Left lung (tissue), 10 donors: ENCODE results near the gene USP49. TPM values are rescaled to one million over a fixed set of nuclear protein-coding genes. Genes with fewer than 3 reads are reported as not detected.

Source experiments
- ATAC-seq: fragments of 200-7000 bp; cut with Tn5 transposase; one replicate; pipeline ENCODE4 v1.9.1; 2020; ENCODE audit warnings: moderate library complexity
- DNase-seq, 4 donors: peaks; one replicate each; pipeline ENCODE4 v3.0.0-alpha.2; 2013 to 2020
- H3K27ac ChIP-seq, 2 donors: fragments of 200-600 bp; sonication (generic) in 1 of 2; one replicate each; pipeline versions ENCODE4 v1.5.0 to v1.8.0; 2020 to 2021
- H3K27me3 ChIP-seq, 2 donors: fragments of 200-600 bp; sonication (generic) in 1 of 2; one replicate each; pipeline versions ENCODE4 v1.5.0 to v1.8.0; 2020 to 2021
- H3K36me3 ChIP-seq, 2 donors: fragments of 200-600 bp; sonication (generic) in 1 of 2; one replicate each; pipeline versions ENCODE4 v1.5.0 to v1.8.0; 2020 to 2021
- H3K4me1 ChIP-seq, 2 donors: fragments of 200-600 bp; one replicate each; pipeline ENCODE4 v1.8.0; 2021
- H3K4me3 ChIP-seq, 2 donors: fragments of 200-600 bp; sonication (generic) in 1 of 2; one replicate each; pipeline versions ENCODE4 v1.5.0 to v1.8.0; 2020 to 2021; ENCODE audit warnings: mild to moderate bottlenecking in 1 of 2
- H3K9me3 ChIP-seq, 2 donors: fragments of 200-600 bp; sonication (generic) in 1 of 2; one replicate each; pipeline versions ENCODE4 v1.5.0 to v1.8.0; 2020 to 2021
- CTCF ChIP-seq, 2 donors: fragments of 200-600 bp; sonication (generic) in 1 of 2; IDR thresholded peaks; one replicate each; pipeline versions ENCODE4 v1.5.0 to v1.8.0; 2021; ENCODE audit warnings: antibody characterized with exemption in 2 of 2
- intact Hi-C, 2 donors: fragments of 100-400 bp; cut with DNase I; formaldehyde crosslinking; loops; one replicate each; pipeline versions ENCODE4 v1.11.2 to v1.14.2; 2022
- polyA plus RNA-seq, 6 donors: library from polyadenylated mRNA; unstranded; fragments of 120-200 nt; gene quantifications; one replicate each; pipeline ENCODE4 v1.2.1, GENCODE V29; 2013; ENCODE audit not compliant: insufficient read length in 6 of 6
- total RNA-seq, 2 donors: library from RNA; stranded (reverse); fragmentation: NEBNext Ultra II Directional; extraction: Animal tissue kit (Norgen Biotek cat#: 25700); gene quantifications; one replicate each; pipeline ENCODE4 v1.2.1, GENCODE V29; 2021
- donor health status: DM: no; HTN: yes; CAD: no.
- donor health status: DM: no; HTN: no; CAD: no.

Gene USP49
- total and polyA plus RNA-seq, 8 donors: 3.8 to 16.4 (median 13.2) TPM

- Histone ChIP-seq H3K4me1 (peaks cover 0 to 14% of the 10 kb centered on the region in 2 donors), H3K27ac (peak overlapping the region in 1 of 2 donors; percentile 18), H3K27me3 (no peaks in the 10 kb centered on the region), H3K9me3 (no peaks in the 10 kb centered on the region), H3K36me3 (peaks cover 0 to 23% of the 10 kb centered on the region in 2 donors), H3K4me3 (no peak overlapping the region)
- DNase-seq (no peak), ATAC-seq (no peak)
- no peak for TF ChIP-seq CTCF (IDR thresholded peaks at IDR 0.05)
- intact Hi-C loops: no loop called here
These were observed 5.7 kb upstream of the USP49 start for GRCh38 chr6:41900861-41901260.

DNA sequence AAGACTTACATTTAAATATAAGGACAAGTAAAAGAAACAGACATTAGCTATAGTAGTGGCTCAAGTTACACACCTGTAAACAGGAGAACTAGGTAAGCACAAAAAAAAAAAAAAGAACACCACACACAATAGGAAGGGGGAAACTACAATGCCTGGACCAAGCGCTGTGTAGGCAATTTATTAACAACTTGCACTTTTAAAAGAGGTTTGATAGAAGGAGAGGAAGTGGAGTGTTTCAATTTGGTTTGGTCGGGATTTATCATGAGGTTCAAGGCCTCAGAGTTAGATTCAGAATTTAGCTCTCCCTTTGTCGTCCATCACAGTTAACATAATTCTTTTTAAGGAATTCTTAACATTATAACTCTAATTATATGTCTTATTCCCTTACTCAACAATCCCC lies 1.1 kb upstream of the USP49 start:
- DNase-seq: no peak
- ATAC-seq: no peak
- no peaks in the 10 kb centered on the region for H3K9me3 ChIP-seq
- H3K27me3 ChIP-seq: no peaks in the 10 kb centered on the region
- H3K4me3 ChIP-seq: peak overlapping the region; percentile 56 to 57
- H3K36me3 ChIP-seq: no peaks in the 10 kb centered on the region
- intact Hi-C loops: no loop called here
- H3K4me1 ChIP-seq: peaks cover 4 to 22% of the 10 kb centered on the region in 2 donors
- peak overlapping the region; percentile 45 to 81 for H3K27ac ChIP-seq
- no peak for TF ChIP-seq CTCF (IDR thresholded peaks at IDR 0.05)

DNA sequence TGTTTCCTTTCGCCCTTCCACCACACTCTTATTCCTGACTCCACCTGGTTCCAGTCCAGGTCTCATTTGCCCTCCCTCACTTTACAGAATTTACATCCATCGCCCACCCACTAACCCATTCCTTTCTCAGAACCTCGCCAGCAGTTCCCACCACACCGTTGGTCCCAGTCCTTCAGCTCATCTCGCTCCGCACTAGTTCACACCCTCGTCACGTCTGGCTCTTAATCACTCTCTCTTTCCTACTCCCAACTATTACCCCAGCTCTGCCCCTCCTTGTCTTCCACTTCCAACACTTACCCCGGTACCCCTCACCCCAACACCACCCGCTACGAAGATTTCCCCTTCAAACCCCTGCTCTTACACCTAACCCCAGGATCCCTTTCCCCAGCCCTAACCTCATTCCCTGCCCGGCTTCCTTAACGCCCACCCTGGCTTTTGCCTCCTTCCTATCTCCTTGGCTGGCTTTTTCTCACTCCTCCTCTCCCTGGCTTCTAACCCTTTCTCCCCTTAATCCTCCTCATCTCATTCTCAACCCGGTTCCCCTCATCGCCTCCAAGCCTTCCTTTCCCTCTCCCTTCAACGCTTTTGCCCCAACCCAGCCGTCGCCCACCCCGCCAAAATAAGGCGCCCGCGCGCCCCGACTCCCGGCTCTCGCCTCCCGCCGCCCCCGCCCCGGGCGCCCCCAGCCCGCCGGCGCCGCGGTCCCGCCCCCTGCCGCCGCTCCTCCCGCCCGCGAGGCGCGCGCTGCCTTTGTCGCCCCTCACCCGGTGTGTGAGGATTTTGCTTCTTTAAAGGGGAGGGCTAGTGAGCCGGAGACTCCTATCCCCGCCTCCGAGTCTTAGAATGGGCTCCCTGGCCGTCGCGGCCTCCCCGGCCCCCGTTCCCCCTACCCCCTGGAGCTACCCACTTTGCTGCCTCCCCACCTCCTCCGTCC lies 542 bp downstream of the USP49 start:
- TF ChIP-seq CTCF (IDR thresholded peaks at IDR 0.05): no peak
- DNase-seq: peak in 2 of 4 donors; percentile 15 to 84
- Histone ChIP-seq H3K36me3 (no peaks in the 10 kb centered on the region), H3K27me3 (no peaks in the 10 kb centered on the region), H3K4me3 (peak overlapping the region; percentile 56 to 57), H3K9me3 (no peaks in the 10 kb centered on the region), H3K27ac (peak overlapping the region in 1 of 2 donors; percentile 81), H3K4me1 (peaks cover 4 to 19% of the 10 kb centered on the region in 2 donors)
- peak; percentile 67 for ATAC-seq
- intact Hi-C loops: no loop called here

- TF ChIP-seq CTCF (IDR thresholded peaks at IDR 0.05): no peak
- Histone ChIP-seq H3K36me3 (no peaks in the 10 kb centered on the region), H3K27ac (no peak overlapping the region), H3K27me3 (no peaks in the 10 kb centered on the region), H3K4me3 (no peak overlapping the region), H3K9me3 (no peaks in the 10 kb centered on the region), H3K4me1 (peaks cover 4 to 19% of the 10 kb centered on the region in 2 donors)
- intact Hi-C loops: no loop called here
- ATAC-seq: no peak
- no peak for DNase-seq
These were observed 2.1 kb downstream of the USP49 start for GRCh38 chr6:41892921-41893564.

GRCh38 chr6:41887331-41887751 lies 7.8 kb downstream of the USP49 start:
- DNase-seq (no peak), ATAC-seq (no peak)
- TF ChIP-seq CTCF (IDR thresholded peaks at IDR 0.05): no peak
- intact Hi-C loops: no loop called here
- Histone ChIP-seq H3K4me1 (no peaks in the 10 kb centered on the region), H3K27ac (no peak overlapping the region), H3K36me3 (peaks cover 0 to 4% of the 10 kb centered on the region in 2 donors), H3K9me3 (no peaks in the 10 kb centered on the region), H3K27me3 (no peaks in the 10 kb centered on the region), H3K4me3 (no peak overlapping the region)
